Measurements from ENCODE around the gene NEUROD2. TPM values are rescaled to one million over a fixed set of nuclear protein-coding genes. Genes with fewer than 3 reads are reported as not detected.

Gene NEUROD2
- total and polyA plus RNA-seq, 3 experiments from 2014 or later, result not detected

DNA sequence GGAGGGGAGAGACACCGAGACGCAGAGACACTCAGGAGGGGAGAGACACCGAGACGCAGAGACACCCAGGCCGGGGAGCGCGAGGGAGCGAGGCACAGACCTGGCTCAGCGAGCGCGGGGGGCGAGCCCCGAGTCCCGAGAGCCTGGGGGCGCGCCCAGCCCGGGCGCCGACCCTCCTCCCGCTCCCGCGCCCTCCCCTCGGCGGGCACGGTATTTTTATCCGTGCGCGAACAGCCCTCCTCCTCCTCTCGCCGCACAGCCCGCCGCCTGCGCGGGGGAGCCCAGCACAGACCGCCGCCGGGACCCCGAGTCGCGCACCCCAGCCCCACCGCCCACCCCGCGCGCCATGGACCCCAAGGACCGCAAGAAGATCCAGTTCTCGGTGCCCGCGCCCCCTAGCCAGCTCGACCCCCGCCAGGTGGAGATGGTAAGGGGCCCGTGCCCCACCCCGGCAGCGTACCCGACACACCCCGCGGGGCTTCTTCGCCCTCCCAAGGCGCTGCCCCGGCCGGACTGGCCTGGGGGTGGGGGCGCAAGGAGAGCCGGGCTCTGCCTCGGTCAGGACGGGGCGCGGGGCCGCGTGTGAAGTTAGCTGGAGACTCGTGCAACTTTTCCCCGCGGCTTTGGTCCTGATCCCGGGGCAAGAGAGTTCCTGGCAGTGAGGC is 19.5 kb upstream of the NEUROD2 start:
- Mint-ChIP-seq H3K27me3 (peaks cover 24 to 44% of the 10 kb centered on the region in 2 donors), H3K9me3 (no peaks in the 10 kb centered on the region), H3K4me1 (peaks cover 9 to 29% (median 15%) of the 10 kb centered on the region in 3 donors), H3K4me3 (peak overlapping the region in 4 of 7 donors; percentile 41 to 66 (median 48)), H3K36me3 (no peaks in the 10 kb centered on the region), H3K27ac (no peak overlapping the region)
- ChIA-PET CTCF (interaction anchor here (1.2 to 11.4 kb wide), 3 partner anchors 6 to 179 kb away, joined by 3 to 161 read pairs (median 4); partner anchors contain the start of gene STARD3), POLR2A (no interaction called here)
- H3K4me1 ChIP-seq (ENCODE audit: insufficient read depth, low read length), result peaks cover 23% of the 10 kb centered on the region
- H3K27me3 ChIP-seq (ENCODE audit: insufficient read depth, low read length, poor library complexity, severe bottlenecking), result peaks cover 23% of the 10 kb centered on the region
- DNase-seq, result no peak
- H3K27ac ChIP-seq (ENCODE audit: low read depth, low read length), result no peak overlapping the region
- H3K4me3 ChIP-seq (ENCODE audit: low read length), result no peak overlapping the region
- no peaks in the 10 kb centered on the region for H3K36me3 ChIP-seq (ENCODE audit: insufficient read depth, low read length)
- H3K9me3 ChIP-seq (ENCODE audit: low read length), result no peaks in the 10 kb centered on the region

DNA sequence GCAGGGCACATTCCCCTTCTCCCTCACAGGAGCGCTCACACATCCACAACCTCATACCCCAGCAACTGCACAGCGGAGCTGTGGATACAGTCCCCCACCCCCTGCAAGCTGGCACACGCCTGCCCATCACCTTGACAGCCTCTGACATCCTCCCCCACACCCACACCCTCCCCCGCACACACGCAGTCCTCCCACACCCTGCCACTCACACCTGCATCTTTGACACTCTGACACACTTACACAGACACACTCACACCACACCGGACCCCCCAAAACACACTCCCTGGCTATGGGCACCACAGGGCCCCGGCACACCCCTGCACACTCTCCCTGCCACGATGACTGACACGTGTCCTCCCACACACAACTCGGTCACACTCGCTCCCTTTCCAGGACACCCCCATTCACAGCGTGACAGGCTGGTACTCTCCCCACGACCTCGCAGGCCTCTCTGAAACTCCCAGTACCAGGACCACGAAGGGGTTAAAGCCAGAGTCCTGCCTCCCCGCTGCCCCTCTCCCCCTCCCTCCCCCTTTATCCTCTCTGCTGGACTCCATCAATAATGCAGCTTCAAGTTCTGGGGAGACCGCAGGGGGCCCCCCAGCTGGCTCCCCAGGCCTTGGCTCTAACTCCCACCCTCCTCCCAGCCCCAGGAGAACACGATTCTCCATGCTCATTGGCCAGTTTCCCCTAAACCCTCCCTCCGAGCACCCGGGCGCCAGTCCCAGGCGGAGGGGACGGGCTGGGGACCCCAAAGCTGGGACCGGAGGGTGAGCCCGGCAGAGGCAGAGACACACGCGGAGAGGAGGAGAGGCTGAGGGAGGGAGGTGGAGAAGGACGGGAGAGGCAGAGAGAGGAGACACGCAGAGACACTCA is 18.7 kb upstream of the NEUROD2 start, which contains the start of gene PPP1R1B:
Gene PPP1R1B, plus strand, starts transcription at position 782 of the 876 bp plus-strand sequence. CDS start 441 bp downstream, outside the sequence.
- no peak for DNase-seq
- H3K27ac Mint-ChIP-seq, result peak within 1 kb of the TSS in 1 of 8 donors; percentile 86
- H3K27me3 ChIP-seq (ENCODE audit: insufficient read depth, low read length, poor library complexity, severe bottlenecking), result peaks cover 23% of the 10 kb centered on the region
- H3K4me3 ChIP-seq (ENCODE audit: low read length), result no peak within 1 kb of the TSS
- ChIA-PET POLR2A (interaction anchor here (0.5 kb wide), 1 partner anchor 426 kb away, joined by 3 read pairs; the partner anchor contains the start of gene RPL19), CTCF (interaction anchor here (1.0 to 11.4 kb wide), 3 partner anchors 7 to 27 kb away, joined by 3 to 161 read pairs (median 54); partner anchors contain the start of gene STARD3)
- no peaks in the 10 kb centered on the region for H3K36me3 Mint-ChIP-seq
- H3K36me3 ChIP-seq (ENCODE audit: insufficient read depth, low read length), result no peaks in the 10 kb centered on the region
- H3K4me3 Mint-ChIP-seq, result peak within 1 kb of the TSS in 6 of 7 donors; percentile 1 to 66 (median 42)
- peaks cover 27% of the 10 kb centered on the region for H3K4me1 ChIP-seq (ENCODE audit: insufficient read depth, low read length)
- no peaks in the 10 kb centered on the region for H3K9me3 Mint-ChIP-seq
- H3K27ac ChIP-seq (ENCODE audit: low read depth, low read length), result no peak within 1 kb of the TSS
- peaks cover 13 to 34% (median 20%) of the 10 kb centered on the region in 3 donors for H3K4me1 Mint-ChIP-seq
- H3K27me3 Mint-ChIP-seq, result peaks cover 24 to 37% of the 10 kb centered on the region in 2 donors
- no peaks in the 10 kb centered on the region for H3K9me3 ChIP-seq (ENCODE audit: low read length)

DNA sequence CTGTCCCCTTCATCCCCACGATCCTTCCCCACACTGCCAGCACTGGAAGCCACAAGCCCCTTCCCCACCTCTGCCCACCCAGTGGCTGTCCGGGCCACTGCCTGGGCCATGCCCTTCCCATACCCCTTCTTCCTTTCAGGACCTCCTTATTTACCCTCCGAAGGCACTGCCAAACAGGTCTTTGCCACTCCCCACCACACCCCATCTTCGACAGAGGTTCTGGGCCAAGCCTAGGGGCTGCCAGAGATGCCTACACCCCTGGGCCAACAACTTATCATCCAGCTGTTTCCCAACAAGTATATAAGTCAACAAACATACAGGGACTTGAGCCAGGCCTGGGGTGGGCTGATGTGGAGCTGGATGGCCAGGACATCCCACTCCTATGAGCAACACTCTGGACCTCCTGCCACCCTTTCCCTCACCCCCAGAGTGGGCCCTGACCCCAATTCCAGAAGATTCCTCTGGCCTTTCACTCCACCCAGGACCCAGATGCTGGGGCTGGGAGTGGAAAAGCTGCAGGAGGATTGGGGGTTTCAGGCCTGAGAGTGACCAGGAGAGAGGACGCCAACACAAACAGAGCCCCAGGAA is 17.6 kb upstream of the NEUROD2 start:
- no peak for DNase-seq
- peaks cover 23% of the 10 kb centered on the region for H3K27me3 ChIP-seq (ENCODE audit: insufficient read depth, low read length, poor library complexity, severe bottlenecking)
- Mint-ChIP-seq H3K36me3 (no peaks in the 10 kb centered on the region), H3K4me3 (peak overlapping the region in 2 of 7 donors; percentile 37 to 39), H3K4me1 (peaks cover 13 to 30% (median 20%) of the 10 kb centered on the region in 3 donors), H3K9me3 (no peaks in the 10 kb centered on the region), H3K27ac (no peak overlapping the region), H3K27me3 (peaks cover 22 to 29% of the 10 kb centered on the region in 2 donors)
- ChIA-PET POLR2A (interaction anchor here (0.5 kb wide), 1 partner anchor 831 kb away, joined by 11 read pairs; no protein-coding TSS in a partner anchor), CTCF (interaction anchor here (0.5 to 11.4 kb wide), 9 partner anchors 8 to 355 kb away, joined by 3 to 161 read pairs (median 4); partner anchors contain the start of genes PNMT, PSMD3 and STARD3)
- no peaks in the 10 kb centered on the region for H3K36me3 ChIP-seq (ENCODE audit: insufficient read depth, low read length)
- H3K4me1 ChIP-seq (ENCODE audit: insufficient read depth, low read length), result peaks cover 27% of the 10 kb centered on the region
- H3K9me3 ChIP-seq (ENCODE audit: low read length), result no peaks in the 10 kb centered on the region
- H3K4me3 ChIP-seq (ENCODE audit: low read length), result no peak overlapping the region
- H3K27ac ChIP-seq (ENCODE audit: low read depth, low read length), result no peak overlapping the region

DNA sequence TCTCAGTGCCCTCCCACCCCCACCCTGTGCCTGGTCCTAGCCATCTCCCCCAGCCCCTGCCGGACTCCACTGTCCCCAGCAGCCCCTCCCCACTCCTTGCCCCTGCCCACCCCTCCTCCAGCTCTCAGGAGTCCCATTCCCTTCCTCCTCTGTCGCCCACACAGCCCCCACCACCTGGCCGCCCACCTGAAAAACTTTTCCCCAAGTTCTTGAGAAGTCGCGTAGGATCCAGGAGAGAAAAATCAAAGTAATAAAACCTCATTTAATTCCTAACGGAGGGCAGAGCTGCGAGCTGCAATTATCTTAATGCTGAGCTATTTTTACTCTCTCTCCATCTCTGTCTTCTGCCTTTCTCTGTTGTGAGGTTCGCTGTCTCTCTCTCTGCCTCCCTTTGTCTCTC is 16.6 kb upstream of the NEUROD2 start:
- H3K4me3 ChIP-seq (ENCODE audit: low read length), result no peak overlapping the region
- POLR2A ChIA-PET, result interaction anchor here (0.6 kb wide), 1 partner anchor 182 kb away, joined by 3 read pairs; no protein-coding TSS in a partner anchor
- H3K9me3 ChIP-seq (ENCODE audit: low read length), result no peaks in the 10 kb centered on the region
- peaks cover 27% of the 10 kb centered on the region for H3K4me1 ChIP-seq (ENCODE audit: insufficient read depth, low read length)
- Mint-ChIP-seq H3K27me3 (peaks cover 22 to 27% of the 10 kb centered on the region in 2 donors), H3K4me3 (peak overlapping the region in 1 of 7 donors; percentile 38), H3K27ac (no peak overlapping the region), H3K4me1 (peaks cover 13 to 30% (median 20%) of the 10 kb centered on the region in 3 donors), H3K36me3 (no peaks in the 10 kb centered on the region), H3K9me3 (no peaks in the 10 kb centered on the region)
- no peaks in the 10 kb centered on the region for H3K36me3 ChIP-seq (ENCODE audit: insufficient read depth, low read length)
- H3K27ac ChIP-seq (ENCODE audit: low read depth, low read length), result no peak overlapping the region
- CTCF ChIA-PET, result interaction anchor here (1.1 to 11.4 kb wide), 9 partner anchors 9 to 356 kb away, joined by 3 to 161 read pairs (median 15); partner anchors contain the start of genes MIEN1, PNMT, PSMD3 and STARD3
- DNase-seq, result no peak
- H3K27me3 ChIP-seq (ENCODE audit: insufficient read depth, low read length, poor library complexity, severe bottlenecking), result peaks cover 23% of the 10 kb centered on the region

DNA sequence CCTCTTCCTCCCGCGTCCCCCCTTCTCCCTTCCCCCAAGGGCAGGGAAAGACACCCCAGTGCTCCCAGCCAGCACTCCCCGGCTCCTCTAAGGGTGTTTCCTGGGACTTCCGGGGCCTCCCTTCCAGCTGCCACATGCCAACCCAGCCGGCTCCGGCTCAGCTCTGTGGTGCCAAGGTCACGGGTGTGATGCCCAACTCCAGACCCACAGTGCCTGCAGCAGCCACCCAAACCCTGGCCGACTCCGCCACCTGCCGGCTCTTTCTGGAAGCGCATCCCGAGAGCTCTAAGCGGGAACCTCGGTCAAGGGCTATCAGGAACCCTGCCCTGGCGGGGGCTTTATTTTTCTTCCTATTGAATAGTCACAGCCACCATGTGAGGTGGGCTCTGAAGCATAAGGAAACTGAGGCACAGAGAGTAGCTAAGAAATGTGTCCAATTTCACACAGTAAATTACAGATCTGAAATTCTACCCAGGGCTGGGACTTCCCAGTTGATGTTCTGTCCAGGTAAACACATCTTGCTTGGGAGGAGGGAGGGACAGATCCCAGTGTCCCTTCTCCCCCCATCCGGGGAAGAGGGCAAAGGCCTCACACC is 15.7 kb upstream of the NEUROD2 start:
- ChIA-PET CTCF (interaction anchor here (0.7 to 11.4 kb wide), 22 partner anchors 10 to 333 kb away, joined by 3 to 161 read pairs (median 6); partner anchors contain the start of genes MIEN1, PNMT, STARD3 and TCAP), POLR2A (interaction anchor here (1.0 to 1.1 kb wide), 2 partner anchors 76 to 129 kb away, joined by 3 to 4 read pairs; no protein-coding TSS in a partner anchor)
- no peak overlapping the region for H3K27ac ChIP-seq (ENCODE audit: low read depth, low read length)
- peaks cover 17 to 23% of the 10 kb centered on the region in 2 donors for H3K27me3 Mint-ChIP-seq
- no peaks in the 10 kb centered on the region for H3K9me3 Mint-ChIP-seq
- H3K4me3 ChIP-seq (ENCODE audit: low read length), result no peak overlapping the region
- peaks cover 15 to 32% (median 20%) of the 10 kb centered on the region in 3 donors for H3K4me1 Mint-ChIP-seq
- H3K27ac Mint-ChIP-seq, result peak overlapping the region in 3 of 8 donors; percentile 50 to 87 (median 69)
- peaks cover 23% of the 10 kb centered on the region for H3K27me3 ChIP-seq (ENCODE audit: insufficient read depth, low read length, poor library complexity, severe bottlenecking)
- peak overlapping the region in 4 of 7 donors; percentile 54 to 78 (median 64) for H3K4me3 Mint-ChIP-seq
- H3K36me3 Mint-ChIP-seq, result no peaks in the 10 kb centered on the region
- no peaks in the 10 kb centered on the region for H3K36me3 ChIP-seq (ENCODE audit: insufficient read depth, low read length)
- peaks cover 28% of the 10 kb centered on the region for H3K4me1 ChIP-seq (ENCODE audit: insufficient read depth, low read length)
- peak; percentile 74 to 87 (median 79) for DNase-seq
- no peaks in the 10 kb centered on the region for H3K9me3 ChIP-seq (ENCODE audit: low read length)

DNA sequence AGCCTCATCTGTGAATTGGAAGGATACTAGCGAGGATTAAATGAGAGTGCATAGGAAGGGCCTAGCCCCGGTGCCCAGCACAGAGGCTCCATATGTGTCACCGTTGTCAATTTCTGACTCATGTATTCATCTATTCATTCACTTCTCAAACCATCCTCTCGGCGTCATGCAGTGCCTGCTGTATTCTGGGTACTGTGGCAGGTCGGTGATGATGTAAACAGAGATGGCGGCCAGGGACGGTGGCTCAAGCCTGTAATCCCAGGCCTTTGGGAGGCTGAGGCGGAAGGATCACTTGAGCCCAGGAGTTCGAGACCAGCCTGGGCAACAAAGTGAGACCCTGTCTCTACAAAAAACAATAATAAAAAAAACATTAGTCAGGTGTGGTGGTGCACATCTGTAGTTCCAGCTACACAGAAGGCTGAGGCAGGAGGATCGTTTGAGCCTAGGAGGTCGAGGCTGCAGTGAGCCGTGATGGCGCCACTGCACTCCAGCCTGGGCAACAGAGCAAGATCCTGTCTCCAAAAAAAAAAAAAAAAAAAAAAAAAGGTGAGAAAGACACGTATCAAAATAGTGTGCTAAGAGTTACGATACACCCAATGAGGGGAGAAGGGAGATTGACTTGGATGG is 14.8 kb upstream of the NEUROD2 start:
- no peaks in the 10 kb centered on the region for H3K9me3 Mint-ChIP-seq
- peak overlapping the region; percentile 70 to 91 (median 83) for H3K4me3 Mint-ChIP-seq
- peaks cover 31% of the 10 kb centered on the region for H3K4me1 ChIP-seq (ENCODE audit: insufficient read depth, low read length)
- peak in 3 of 5 donors; percentile 14 to 71 (median 27) for DNase-seq
- H3K36me3 ChIP-seq (ENCODE audit: insufficient read depth, low read length), result no peaks in the 10 kb centered on the region
- peak overlapping the region; percentile 50 for H3K4me3 ChIP-seq (ENCODE audit: low read length)
- H3K36me3 Mint-ChIP-seq, result no peaks in the 10 kb centered on the region
- no peaks in the 10 kb centered on the region for H3K9me3 ChIP-seq (ENCODE audit: low read length)
- POLR2A ChIA-PET, result interaction anchor here (0.6 to 1.3 kb wide), 4 partner anchors 8 to 180 kb away, joined by 3 to 9 read pairs (median 4); partner anchors contain the start of gene PGAP3
- peaks cover 17% of the 10 kb centered on the region for H3K27me3 ChIP-seq (ENCODE audit: insufficient read depth, low read length, poor library complexity, severe bottlenecking)
- CTCF ChIA-PET, result interaction anchor here (0.8 to 11.4 kb wide), 42 partner anchors 9 to 596 kb away, joined by 3 to 161 read pairs (median 5); partner anchors contain the start of genes IKZF3, MIEN1, PNMT and STARD3
- H3K27me3 Mint-ChIP-seq, result peaks cover 10 to 16% of the 10 kb centered on the region in 2 donors
- peaks cover 18 to 37% (median 20%) of the 10 kb centered on the region in 3 donors for H3K4me1 Mint-ChIP-seq
- peak overlapping the region; percentile 80 to 92 (median 87) for H3K27ac Mint-ChIP-seq
- peak overlapping the region; percentile 57 for H3K27ac ChIP-seq (ENCODE audit: low read depth, low read length)
